HCT116 (cell line): ENCODE results near the gene TMPRSS9. TPM values are rescaled to one million over a fixed set of nuclear protein-coding genes. Genes with fewer than 3 reads are reported as not detected.

ENCODE experiments used
- ATAC-seq: fragments of 200-7000 bp; cut with Tn5 transposase; 2 replicates; pipeline ENCODE4 v1.9.1; 2020; ENCODE audit warnings: mild to moderate bottlenecking, moderate library complexity
- BruUV-seq: library from RNA; stranded (reverse); fragments of 400-500 nt; replicated peaks from 2 replicates; lab custom pipeline; 2021; lab: Mats Ljungman, UMichigan
- CTCF ChIA-PET: fragments of 300-600 bp; sonication (Branson Sonifier 250); formaldehyde crosslinking; loops from one replicate; lab custom pipeline; 2021; ENCODE audit warnings: antibody characterized with exemption; lab: Charles Lee
- POLR2A ChIA-PET: fragments of 300-600, 350-600 bp; sonication (Branson Sonifier 250); formaldehyde crosslinking; loops from one replicate; lab custom pipeline; 2021; ENCODE audit warnings: antibody characterized with exemption; lab: Charles Lee
- RAD21 ChIA-PET, 2 experiments: fragments of 300-600 bp; sonication (Branson Sonifier 250); formaldehyde crosslinking; loops; one replicate each; lab custom pipeline; 2023; ENCODE audit warnings: low total read pairs in 2 of 2; ENCODE audit not compliant: uncharacterized antibody in 2 of 2, unreplicated experiment in 2 of 2, low non-redundant PET in 1 of 2; lab: Charles Lee
- DNase-seq: peaks from one replicate; pipeline ENCODE4 v3.0.0-alpha.2; 2010; ENCODE audit warnings: low read depth, low spot score
- H2AFZ ChIP-seq: fragments of 200-600 bp; shearing (Covaris generic), sonication (generic); 2 replicates; pipeline ENCODE4 v1.6.1; 2017; ENCODE audit warnings: low read depth, mixed run types, mixed read lengths, antibody characterized with exemption, low read length; ENCODE audit not compliant: poor library complexity, severe bottlenecking
- H3K27ac ChIP-seq: 2 replicates; pipeline ENCODE4 v1.5.1; 2012; ENCODE audit warnings: low read depth, low read length
- H3K27me3 ChIP-seq: fragments of 200-600 bp; sonication (generic); 2 replicates; pipeline ENCODE4 v1.6.1; 2016; ENCODE audit warnings: mixed run types, low read length, mixed read lengths; ENCODE audit not compliant: insufficient read depth
- H3K36me3 ChIP-seq, 2 experiments: fragments of 200-500 bp in 1 of 2; fragments of 200-600 bp in 1 of 2; sonication (Bioruptor generic) in 1 of 2; sonication (generic) in 1 of 2; 2 replicates each; pipeline versions ENCODE4 v1.5.1 to v1.6.1; 2014 to 2016; ENCODE audit warnings: low read length in 2 of 2, inconsistent platforms in 1 of 2, mixed read lengths in 1 of 2, mixed run types in 1 of 2; ENCODE audit not compliant: insufficient read depth in 2 of 2, control insufficient read depth in 1 of 2
- H3K4me1 ChIP-seq, 2 experiments: fragments of 200-600 bp in 1 of 2; sonication (generic) in 1 of 2; 2 replicates each; pipeline versions ENCODE4 v1.5.1 to v1.6.1; 2012 to 2017; ENCODE audit warnings: low read length in 2 of 2, inconsistent platforms in 1 of 2, mild to moderate bottlenecking in 1 of 2, mixed read lengths in 1 of 2, mixed run types in 1 of 2, moderate library complexity in 1 of 2; ENCODE audit not compliant: insufficient read depth in 2 of 2, control insufficient read depth in 1 of 2
- H3K4me2 ChIP-seq: fragments of 200-600 bp; sonication (generic); 2 replicates; pipeline ENCODE4 v1.6.1; 2017; ENCODE audit warnings: mixed run types, low read length, mixed read lengths
- H3K4me3 ChIP-seq, 2 experiments: fragments of 200-600 bp in 1 of 2; sonication (generic) in 1 of 2; replicated peaks in 1 of 2; 2 replicates each; pipeline ENCODE4 v1.5.1; 2011 to 2016; ENCODE audit warnings: low read length in 2 of 2, control low read depth in 1 of 2, low read depth in 1 of 2, mild to moderate bottlenecking in 1 of 2, mixed read lengths in 1 of 2, mixed run types in 1 of 2
- H3K79me2 ChIP-seq: fragments of 200-600 bp; sonication (generic); 2 replicates; pipeline ENCODE4 v1.6.1; 2017; ENCODE audit warnings: mild to moderate bottlenecking, mixed run types, low read length, moderate library complexity, mixed read lengths; ENCODE audit not compliant: insufficient read depth
- H3K9ac ChIP-seq: fragments of 200-600 bp; sonication (generic); 2 replicates; pipeline ENCODE4 v1.6.1; 2016; ENCODE audit warnings: low read length, mixed read lengths
- H3K9me2 ChIP-seq: fragments of 200-600 bp; sonication (generic), shearing (Covaris generic); 2 replicates; pipeline ENCODE4 v1.6.1; 2017; ENCODE audit warnings: mixed run types, mild to moderate bottlenecking, moderate library complexity; ENCODE audit not compliant: insufficient read depth
- H3K9me3 ChIP-seq, 2 experiments: fragments of 200-500 bp in 1 of 2; fragments of 200-600 bp in 1 of 2; sonication (Bioruptor generic) in 1 of 2; sonication (generic) in 1 of 2; 2 replicates each; pipeline ENCODE4 v1.6.1; 2014 to 2017; ENCODE audit warnings: low read length in 2 of 2, mixed read lengths in 2 of 2, inconsistent platforms in 1 of 2, low read depth in 1 of 2, mild to moderate bottlenecking in 1 of 2, mixed run types in 1 of 2, moderate library complexity in 1 of 2; ENCODE audit not compliant: control insufficient read depth in 1 of 2, insufficient read depth in 1 of 2
- H4K20me1 ChIP-seq: fragments of 200-600 bp; sonication (generic), shearing (Covaris generic); 2 replicates; pipeline ENCODE4 v1.6.1; 2017; ENCODE audit warnings: mixed run types, mild to moderate bottlenecking, moderate library complexity; ENCODE audit not compliant: insufficient read depth
- CEBPB ChIP-seq: IDR thresholded peaks from 2 replicates; pipeline ENCODE4 v1.6.1; 2012; ENCODE audit warnings: low read depth
- ELF1 ChIP-seq: IDR thresholded peaks from 2 replicates; pipeline ENCODE4 v1.6.1; 2012; ENCODE audit warnings: low read depth, borderline replicate concordance
- JUND ChIP-seq: IDR thresholded peaks from 2 replicates; pipeline ENCODE4 v1.6.1; 2012
- POLR2A ChIP-seq: IDR thresholded peaks from 2 replicates; pipeline ENCODE4 v1.7.0; 2011; ENCODE audit warnings: borderline replicate concordance; ENCODE audit not compliant: insufficient read depth, insufficient read length; ENCODE audit errors: extremely low read depth
- POLR2AphosphoS5 ChIP-seq: IDR thresholded peaks from 2 replicates; pipeline ENCODE4 v1.6.1; 2011; ENCODE audit warnings: mild to moderate bottlenecking, low read depth, low read length, moderate library complexity
- RAD21 ChIP-seq: IDR thresholded peaks from 2 replicates; pipeline ENCODE4 v1.6.1; 2012; ENCODE audit warnings: low read depth, mild to moderate bottlenecking
- SP1 ChIP-seq: IDR thresholded peaks from 2 replicates; pipeline ENCODE4 v1.6.1; 2012; ENCODE audit warnings: low read depth
- TCF7L2 ChIP-seq: IDR thresholded peaks from 2 replicates; pipeline ENCODE4 v1.7.0; 2011; ENCODE audit warnings: borderline replicate concordance, inconsistent platforms; ENCODE audit not compliant: insufficient read depth, insufficient read length; ENCODE audit errors: extremely low read depth
- ZFX ChIP-seq: fragments of 450-650 bp; IDR thresholded peaks from 2 replicates; pipeline ENCODE4 v1.6.1; 2017
- ZNF274 ChIP-seq: fragments of 200-500 bp; sonication (Bioruptor generic); IDR thresholded peaks from 2 replicates; pipeline ENCODE4 v1.6.1; 2014; ENCODE audit warnings: mild to moderate bottlenecking, low read depth, low read length, inconsistent platforms
- intact Hi-C: fragments of 100-400 bp; cut with micrococcal nuclease; formaldehyde crosslinking; loops from 2 replicates; pipeline ENCODE4 v1.10.0; 2022
- total RNA-seq: library from RNA; stranded (reverse); gene quantifications from one replicate; pipeline ENCODE4 v1.2.1, GENCODE V29; 2021; ENCODE audit not compliant: unreplicated experiment
- TF ChIP-seq, protein P1 (sequence below): IDR thresholded peaks from 2 replicates; pipeline ENCODE4 v1.6.1; 2012

Gene TMPRSS9
- total RNA-seq, 1 experiment from 2014 or later, result not detected

DNA sequence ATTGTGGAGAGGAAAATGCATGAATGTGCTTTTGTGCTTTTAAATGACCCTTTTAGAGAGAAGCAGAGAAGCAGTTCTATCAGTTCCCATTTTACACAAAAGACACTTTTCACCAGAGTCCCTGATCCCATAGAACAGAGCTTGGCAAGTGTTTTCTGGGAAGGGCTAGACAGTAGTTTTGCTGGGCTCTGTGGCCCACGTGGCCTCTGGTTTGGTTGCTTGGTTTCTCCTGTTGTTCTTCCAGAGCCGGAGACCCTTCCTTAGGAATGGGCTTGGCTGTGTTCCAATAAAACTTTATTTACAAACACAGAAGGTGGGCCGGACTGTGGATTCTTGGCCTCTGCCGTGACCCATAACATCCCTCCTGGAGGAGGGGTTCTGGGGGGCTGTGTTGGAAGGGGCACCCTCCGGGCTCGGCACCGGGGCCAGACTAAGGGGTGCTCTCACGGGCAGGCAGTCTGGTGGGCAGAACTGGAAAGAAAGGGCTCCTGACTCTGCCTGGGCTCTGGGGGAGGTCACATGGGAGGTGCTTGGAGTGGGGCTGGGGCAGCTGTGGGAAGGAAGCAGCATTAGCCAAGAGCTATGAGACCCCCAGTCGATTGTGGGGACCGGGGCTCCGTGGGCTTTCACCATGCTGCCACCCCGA is 28.3 kb upstream of the TMPRSS9 start:
- Histone ChIP-seq H3K27me3 (no peaks in the 10 kb centered on the region), H3K9me2 (no peaks in the 10 kb centered on the region), H3K9ac (no peak overlapping the region), H3K79me2 (peaks cover 86% of the 10 kb centered on the region), H3K36me3 (no peaks in the 10 kb centered on the region; a peak in 1 of 4 replicates), H3K9me3 (peaks cover 0 to 11% of the 10 kb centered on the region in 2 experiments; a peak in 1 of 4 replicates), H3K4me2 (no peak overlapping the region), H3K27ac (no peak overlapping the region), H4K20me1 (no peaks in the 10 kb centered on the region; the same call in 1 of the 2 replicates), H3K4me3 (no peak overlapping the region), H3K4me1 (peaks cover 19 to 28% of the 10 kb centered on the region in 2 experiments), H2AFZ (no peak overlapping the region)
- ChIA-PET CTCF (no interaction called here), RAD21 (no interaction called here), POLR2A (no interaction called here)
- TF ChIP-seq SP1 (no peak), ZNF274 (no peak), POLR2A (no peak)
- TF ChIP-seq, protein P1, sequence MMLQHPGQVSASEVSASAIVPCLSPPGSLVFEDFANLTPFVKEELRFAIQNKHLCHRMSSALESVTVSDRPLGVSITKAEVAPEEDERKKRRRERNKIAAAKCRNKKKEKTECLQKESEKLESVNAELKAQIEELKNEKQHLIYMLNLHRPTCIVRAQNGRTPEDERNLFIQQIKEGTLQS, result no peak
- ATAC-seq (no peak), DNase-seq (no peak)
- no TSS peak for BruUV-seq
- intact Hi-C loops, result no loop called here

DNA sequence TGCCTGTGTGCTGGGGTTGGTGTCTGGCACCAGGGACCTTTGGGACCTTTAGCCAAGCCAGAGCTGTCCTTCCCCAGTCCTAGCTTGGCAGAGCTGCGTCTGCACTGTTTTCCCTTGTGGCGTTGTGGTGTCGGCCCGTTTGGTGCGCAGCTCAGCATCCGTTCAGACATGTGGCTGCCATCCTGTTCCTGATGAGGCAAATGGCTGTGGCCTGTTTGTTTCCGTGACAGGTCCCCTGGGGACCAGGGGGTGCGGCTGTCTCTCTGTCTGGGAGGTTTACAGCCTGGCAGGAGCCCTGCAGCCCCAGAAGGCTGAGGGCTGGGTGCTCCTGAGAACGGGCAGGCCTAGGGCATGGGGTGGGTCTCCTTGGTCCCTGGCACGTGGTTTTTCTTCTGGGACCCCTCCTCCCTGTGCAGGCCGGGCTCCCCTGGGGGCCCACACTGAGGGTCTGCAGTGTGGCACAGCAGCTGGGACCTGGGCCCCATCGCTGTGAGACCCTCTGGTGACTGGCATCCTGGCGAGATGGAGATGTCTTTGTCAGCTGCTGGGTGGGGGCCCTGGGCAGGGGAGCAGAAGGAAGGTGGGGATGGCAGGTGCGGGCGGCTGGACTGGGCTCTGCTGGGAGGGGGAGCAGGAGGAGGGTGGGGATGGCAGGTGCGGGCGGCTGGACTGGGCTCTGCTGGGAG is 27.6 kb upstream of the TMPRSS9 start:
- DNase-seq (no peak), ATAC-seq (no peak)
- Histone ChIP-seq H4K20me1 (no peaks in the 10 kb centered on the region; the same call in 1 of the 2 replicates), H3K79me2 (peaks cover 86% of the 10 kb centered on the region), H3K27ac (no peak overlapping the region), H3K9me3 (peaks cover 0 to 11% of the 10 kb centered on the region in 2 experiments; a peak in 1 of 4 replicates), H3K27me3 (no peaks in the 10 kb centered on the region), H3K36me3 (no peaks in the 10 kb centered on the region), H3K4me3 (no peak overlapping the region), H3K4me1 (peaks cover 12 to 22% of the 10 kb centered on the region in 2 experiments), H3K9ac (no peak overlapping the region), H3K9me2 (no peaks in the 10 kb centered on the region), H2AFZ (no peak overlapping the region), H3K4me2 (no peak overlapping the region)
- POLR2A ChIA-PET, result no interaction called here
- RAD21 ChIA-PET, result no interaction called here
- CTCF ChIA-PET, result no interaction called here
- intact Hi-C loops, result no loop called here
- BruUV-seq, result no TSS peak
- no peak for TF ChIP-seq ZFX
- TF ChIP-seq TCF7L2, result no peak
- no peak for TF ChIP-seq JUND
- no peak for TF ChIP-seq POLR2AphosphoS5
- TF ChIP-seq ELF1, result no peak
- TF ChIP-seq RAD21, result no peak
- TF ChIP-seq CEBPB, result no peak
- TF ChIP-seq ZNF274, result no peak
